ENCODE data around the gene GPR162. TPM values are rescaled to one million over a fixed set of nuclear protein-coding genes. Genes with fewer than 3 reads are reported as not detected.

The GPR162 gene
- total and polyA plus RNA-seq, 4 donors = 0.59 to 2.4 (median 1.7) TPM

GRCh38 chr12:6871052-6871957 lies 49.7 kb downstream of the GPR162 start (continued):
- TF ChIP-seq REST (IDR thresholded peaks at IDR 0.05) = no peak
- TF ChIP-seq NR2F2 (IDR thresholded peaks at IDR 0.05) = no peak

- no peaks in the 10 kb centered on the region for H3K27me3 ChIP-seq (ENCODE audit: control insufficient read depth in 4 of 4, insufficient read depth in 4 of 4, low read length in 3 of 4)
- H3K27ac ChIP-seq (ENCODE audit: low read depth in 1 of 2, low read length in 2 of 2) = peak overlapping the region; percentile 52 to 67
- H3K9me3 ChIP-seq (ENCODE audit: control insufficient read depth in 4 of 4, low read length in 3 of 4) = no peaks in the 10 kb centered on the region
- TF ChIP-seq RAD21 (IDR thresholded peaks at IDR 0.05) (peak; percentile 52 to 74), CTCF (IDR thresholded peaks at IDR 0.05; ENCODE audit: low read depth, low read length, missing input control) (peak; percentile 90), YY1 (IDR thresholded peaks at IDR 0.05) (peak; percentile 19), NR2F2 (IDR thresholded peaks at IDR 0.05) (no peak), SP1 (IDR thresholded peaks at IDR 0.05) (peak; percentile 9), RXRA (IDR thresholded peaks at IDR 0.05) (no peak)
- peak; percentile 92 for DNase-seq (ENCODE audit: low spot score)
- peaks cover 0 to 47% (median 34%) of the 10 kb centered on the region in 4 donors for H3K4me1 ChIP-seq (ENCODE audit: control insufficient read depth in 4 of 4, insufficient read depth in 4 of 4, low read length in 3 of 4)
- peak overlapping the region; percentile 69 to 76 (median 75) for H3K4me3 ChIP-seq (ENCODE audit: low read depth in 1 of 3, low read length in 3 of 3)
- H3K36me3 ChIP-seq (ENCODE audit: control insufficient read depth in 4 of 4, insufficient read depth in 3 of 4, low read depth in 1 of 4, low read length in 3 of 4) = peaks cover 4 to 12% (median 7%) of the 10 kb centered on the region in 4 donors
- 2% methylated on average over 40 of the region's 40 CpGs for WGBS
- H3K9ac ChIP-seq (ENCODE audit: low read depth in 1 of 2, low read length in 2 of 2) = peak overlapping the region; percentile 36 to 65
Measured at GRCh38 chr12:6872073-6873048, 50.7 kb downstream of the GPR162 start.

- H3K27me3 ChIP-seq (ENCODE audit: control insufficient read depth in 4 of 4, insufficient read depth in 4 of 4, low read length in 3 of 4) = no peaks in the 10 kb centered on the region
- H3K4me1 ChIP-seq (ENCODE audit: control insufficient read depth in 4 of 4, insufficient read depth in 4 of 4, low read length in 3 of 4) = peaks cover 0 to 44% (median 32%) of the 10 kb centered on the region in 4 donors
- 1% methylated on average over 66 of the region's 66 CpGs for WGBS
- TF ChIP-seq RXRA (IDR thresholded peaks at IDR 0.05) (peak in 1 of 2 donors; percentile 21), GABPA (IDR thresholded peaks at IDR 0.05 in 1 of 2, conservative IDR thresholded peaks at IDR 0.05 in 1 of 2) (peak in 1 of 2 donors; percentile 80), TAF1 (conservative IDR thresholded peaks at IDR 0.05) (no peak), JUND (IDR thresholded peaks at IDR 0.05) (no peak), FOXA2 (IDR thresholded peaks at IDR 0.05) (no peak), EGR1 (IDR thresholded peaks at IDR 0.05; ENCODE audit: low read depth in 2 of 2) (no peak), NR2F2 (IDR thresholded peaks at IDR 0.05) (peak; percentile 37), YY1 (IDR thresholded peaks at IDR 0.05) (no peak), REST (IDR thresholded peaks at IDR 0.05) (peak; percentile 43)
Measured at GRCh38 chr12:6873094-6874014, 51.7 kb downstream of the GPR162 start, which contains the start of gene SPSB2. SPSB2 (minus strand) TSS chr12:6873303; CDS start chr12:6872901, 402 bp downstream.

More at GRCh38 chr12:6873094-6874014, 51.7 kb downstream of the GPR162 start, which contains the start of gene SPSB2:
- Histone ChIP-seq H3K4me3 (ENCODE audit: low read depth in 1 of 3, low read length in 3 of 3) (peak within 1 kb of the TSS; percentile 69 to 76 (median 75)), H3K27ac (ENCODE audit: low read depth in 1 of 2, low read length in 2 of 2) (peak within 1 kb of the TSS; percentile 54 to 75), H3K36me3 (ENCODE audit: control insufficient read depth in 4 of 4, insufficient read depth in 3 of 4, low read depth in 1 of 4, low read length in 3 of 4) (peaks cover 4 to 12% (median 7%) of the 10 kb centered on the region in 4 donors), H3K9me3 (ENCODE audit: control insufficient read depth in 4 of 4, low read length in 3 of 4) (no peaks in the 10 kb centered on the region), H3K9ac (ENCODE audit: low read depth in 1 of 2, low read length in 2 of 2) (peak within 1 kb of the TSS; percentile 45 to 65)
- peak; percentile 99 for DNase-seq (ENCODE audit: low spot score)
